Cardiac muscle cell (in vitro differentiated cells and primary cell): ENCODE data around the gene GPR146. TPM values are rescaled to one million over a fixed set of nuclear protein-coding genes. Genes with fewer than 3 reads are reported as not detected.

Source experiments
- DNase-seq, 2 donors: peaks; one replicate each; pipeline versions ENCODE4 v3.0.0 to v3.0.0-alpha.2; 2010 to 2017; ENCODE audit warnings: low read depth in 1 of 2, low spot score in 1 of 2
- H3K27ac ChIP-seq: fragments of 200-600 bp; sonication (generic); 2 replicates; pipeline ENCODE4 v1.5.1; 2016
- H3K27me3 ChIP-seq: fragments of 200-600 bp; sonication (generic); 2 replicates; pipeline ENCODE4 v1.6.0; 2016; ENCODE audit warnings: control low read depth
- H3K36me3 ChIP-seq: fragments of 200-600 bp; sonication (generic); 2 replicates; pipeline ENCODE4 v1.5.1; 2016; ENCODE audit warnings: control low read depth
- H3K4me1 ChIP-seq: fragments of 200-600 bp; sonication (generic); 2 replicates; pipeline ENCODE4 v1.8.1; 2017; ENCODE audit warnings: low read depth, mild to moderate bottlenecking, mixed run types
- H3K4me3 ChIP-seq: fragments of 200-600 bp; sonication (generic); 2 replicates; pipeline ENCODE4 v1.5.1; 2016; ENCODE audit warnings: mild to moderate bottlenecking
- H3K9me3 ChIP-seq: fragments of 200-600 bp; sonication (generic); 2 replicates; pipeline ENCODE4 v1.5.1; 2017; ENCODE audit warnings: low read depth, mild to moderate bottlenecking, control low read depth
- polyA plus RNA-seq: library from polyadenylated mRNA; unstranded; fragments of >200 nt; fragmentation: Nextera tagmentation; extraction: Ambion mirVana; gene quantifications from 2 replicates; pipeline ENCODE4 v1.2.1, GENCODE V29; 2016
- total RNA-seq: library from RNA; depleted of rRNA; stranded (reverse); fragments of >200 nt; gene quantifications from 2 replicates; pipeline ENCODE4 v1.2.3, GENCODE V29; 2016
- TF ChIP-seq, protein P1 (sequence below): IDR thresholded peaks from 2 replicates; pipeline ENCODE4 v1.5.1; 2012; ENCODE audit warnings: low read depth, mild to moderate bottlenecking, low read length

Gene GPR146
- total and polyA plus RNA-seq, 2 experiments from 2014 or later: 7.5 to 11.2 TPM

DNA sequence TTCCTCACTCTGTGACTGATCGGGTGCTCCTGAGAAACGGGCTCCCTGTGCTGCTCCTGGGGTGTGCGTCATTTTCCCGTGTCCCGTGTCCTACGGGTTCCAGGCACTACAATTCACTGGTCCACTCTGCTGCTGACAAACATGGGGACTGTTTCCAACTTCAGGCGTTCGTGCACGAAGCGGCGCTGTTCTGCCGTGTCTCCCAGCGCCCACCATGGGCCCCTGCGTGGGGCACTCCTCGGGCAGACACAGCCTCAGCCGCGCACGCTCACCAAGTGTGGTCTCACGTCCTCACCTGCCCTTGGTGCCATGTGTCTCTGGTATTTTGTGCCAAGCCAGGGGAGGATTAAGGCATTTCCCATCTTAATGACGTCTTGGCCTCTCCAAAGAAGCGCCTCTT, 19.0 kb downstream of the GPR146 start:
- no peaks in the 10 kb centered on the region for H3K36me3 ChIP-seq
- H3K4me3 ChIP-seq: no peak overlapping the region
- no peaks in the 10 kb centered on the region for H3K9me3 ChIP-seq
- H3K4me1 ChIP-seq: peaks cover 11% of the 10 kb centered on the region
- no peak for DNase-seq
- H3K27me3 ChIP-seq: no peaks in the 10 kb centered on the region
- H3K27ac ChIP-seq: no peak overlapping the region
- TF ChIP-seq, protein P1, sequence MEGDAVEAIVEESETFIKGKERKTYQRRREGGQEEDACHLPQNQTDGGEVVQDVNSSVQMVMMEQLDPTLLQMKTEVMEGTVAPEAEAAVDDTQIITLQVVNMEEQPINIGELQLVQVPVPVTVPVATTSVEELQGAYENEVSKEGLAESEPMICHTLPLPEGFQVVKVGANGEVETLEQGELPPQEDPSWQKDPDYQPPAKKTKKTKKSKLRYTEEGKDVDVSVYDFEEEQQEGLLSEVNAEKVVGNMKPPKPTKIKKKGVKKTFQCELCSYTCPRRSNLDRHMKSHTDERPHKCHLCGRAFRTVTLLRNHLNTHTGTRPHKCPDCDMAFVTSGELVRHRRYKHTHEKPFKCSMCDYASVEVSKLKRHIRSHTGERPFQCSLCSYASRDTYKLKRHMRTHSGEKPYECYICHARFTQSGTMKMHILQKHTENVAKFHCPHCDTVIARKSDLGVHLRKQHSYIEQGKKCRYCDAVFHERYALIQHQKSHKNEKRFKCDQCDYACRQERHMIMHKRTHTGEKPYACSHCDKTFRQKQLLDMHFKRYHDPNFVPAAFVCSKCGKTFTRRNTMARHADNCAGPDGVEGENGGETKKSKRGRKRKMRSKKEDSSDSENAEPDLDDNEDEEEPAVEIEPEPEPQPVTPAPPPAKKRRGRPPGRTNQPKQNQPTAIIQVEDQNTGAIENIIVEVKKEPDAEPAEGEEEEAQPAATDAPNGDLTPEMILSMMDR: no peak

DNA sequence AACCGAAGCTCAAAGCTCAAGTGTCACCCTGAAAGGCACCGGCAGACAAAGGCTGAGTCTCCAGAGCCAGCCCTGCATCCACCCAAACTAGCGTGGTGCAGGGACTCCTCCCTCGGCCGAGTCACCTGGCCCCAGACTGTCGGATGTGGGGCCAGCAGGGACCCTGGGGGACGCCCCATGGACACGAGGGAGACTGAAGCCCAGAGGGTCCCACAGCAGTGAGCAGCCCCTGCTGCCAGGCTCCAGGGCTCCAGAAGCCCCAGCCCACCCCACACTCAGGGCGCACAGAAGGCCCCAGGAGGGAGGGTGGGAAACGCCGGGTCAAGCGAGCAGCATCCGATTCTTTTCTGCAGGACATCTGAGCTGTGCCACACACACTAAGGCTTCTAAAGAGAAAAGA, 20.2 kb downstream of the GPR146 start:
- H3K36me3 ChIP-seq: no peaks in the 10 kb centered on the region
- H3K4me3 ChIP-seq: no peak overlapping the region
- no peaks in the 10 kb centered on the region for H3K9me3 ChIP-seq
- no peaks in the 10 kb centered on the region for H3K27me3 ChIP-seq
- TF ChIP-seq, protein P1: no peak
- DNase-seq: no peak
- no peak overlapping the region for H3K27ac ChIP-seq
- peaks cover 11% of the 10 kb centered on the region for H3K4me1 ChIP-seq

DNA sequence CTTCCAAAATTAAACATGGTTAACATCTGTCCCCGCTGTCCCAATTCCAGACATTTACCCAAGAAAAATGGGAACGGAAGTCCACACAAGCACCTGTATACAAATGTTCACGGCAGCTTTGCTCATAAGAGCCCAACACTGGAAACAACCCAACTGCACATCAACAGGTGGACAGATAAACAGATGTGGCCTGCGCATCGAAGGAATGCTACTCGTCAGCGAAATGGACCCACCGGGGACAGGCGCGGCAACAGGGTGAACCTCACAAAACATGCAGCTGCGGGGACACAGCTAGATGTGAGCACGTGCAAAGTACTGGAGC, 20.9 kb downstream of the GPR146 start:
- Histone ChIP-seq H3K36me3 (no peaks in the 10 kb centered on the region), H3K4me1 (peaks cover 8% of the 10 kb centered on the region), H3K27ac (no peak overlapping the region), H3K4me3 (no peak overlapping the region), H3K27me3 (no peaks in the 10 kb centered on the region), H3K9me3 (no peaks in the 10 kb centered on the region)
- DNase-seq: no peak
- TF ChIP-seq, protein P1: no peak

DNA sequence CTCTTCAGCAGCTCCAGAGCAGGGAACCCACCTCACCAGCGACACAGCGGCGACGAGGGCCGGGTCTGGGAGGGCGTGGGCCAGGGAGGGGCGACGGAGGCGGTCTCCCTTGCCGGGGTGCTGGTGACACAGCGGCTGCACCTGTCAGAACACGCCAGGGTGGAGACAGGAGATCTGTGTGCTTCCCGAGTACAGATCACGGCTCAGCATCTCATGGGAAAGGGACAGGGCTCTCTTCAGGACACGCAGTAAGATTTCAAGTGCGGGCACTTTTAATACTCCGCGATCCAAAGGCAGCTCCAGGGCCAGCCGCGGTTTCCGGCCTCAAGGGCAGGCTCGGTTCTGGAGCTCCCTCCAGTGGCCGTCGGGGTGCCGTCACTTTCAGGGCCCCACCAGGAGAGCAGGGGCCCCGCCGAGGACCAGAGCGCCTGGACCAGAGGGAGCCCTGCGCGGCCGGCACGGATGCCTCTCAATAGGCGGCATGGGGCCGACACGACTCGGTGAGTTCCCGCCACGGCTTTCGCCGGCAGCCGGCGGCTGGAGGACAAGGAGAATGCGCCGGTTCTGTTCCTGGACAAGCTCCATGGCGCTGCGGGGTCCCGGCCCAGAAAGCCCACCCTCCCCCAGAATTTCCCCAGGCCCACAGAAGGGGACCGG, 21.4 kb downstream of the GPR146 start:
- peak; percentile 83 to 91 for DNase-seq
- H3K36me3 ChIP-seq: no peaks in the 10 kb centered on the region
- H3K4me3 ChIP-seq: no peak overlapping the region
- TF ChIP-seq, protein P1: peak; percentile 86
- no peaks in the 10 kb centered on the region for H3K9me3 ChIP-seq
- no peak overlapping the region for H3K27ac ChIP-seq
- H3K4me1 ChIP-seq: peaks cover 3% of the 10 kb centered on the region
- no peaks in the 10 kb centered on the region for H3K27me3 ChIP-seq

DNA sequence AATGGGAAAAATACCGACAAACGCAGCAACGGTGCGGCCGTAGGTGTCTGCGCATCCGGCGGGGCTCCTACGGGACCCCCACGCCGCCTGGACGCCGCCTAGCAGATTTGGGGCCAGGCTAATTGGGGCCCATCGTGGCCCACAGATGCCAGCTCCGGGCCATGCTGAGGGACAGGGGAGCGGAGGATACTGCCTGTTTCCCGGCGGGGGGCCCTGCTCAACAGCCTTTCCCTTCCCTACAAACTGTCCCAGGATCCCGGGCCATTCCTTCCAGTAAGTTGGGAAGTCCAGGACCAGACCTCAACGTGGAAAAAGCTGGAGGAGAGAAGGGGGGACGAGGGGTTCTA, 21.9 kb downstream of the GPR146 start:
- TF ChIP-seq, protein P1: no peak
- H3K9me3 ChIP-seq: no peaks in the 10 kb centered on the region
- H3K4me3 ChIP-seq: no peak overlapping the region
- no peak for DNase-seq
- H3K36me3 ChIP-seq: no peaks in the 10 kb centered on the region
- no peak overlapping the region for H3K27ac ChIP-seq
- no peaks in the 10 kb centered on the region for H3K27me3 ChIP-seq
- H3K4me1 ChIP-seq: no peaks in the 10 kb centered on the region

DNA sequence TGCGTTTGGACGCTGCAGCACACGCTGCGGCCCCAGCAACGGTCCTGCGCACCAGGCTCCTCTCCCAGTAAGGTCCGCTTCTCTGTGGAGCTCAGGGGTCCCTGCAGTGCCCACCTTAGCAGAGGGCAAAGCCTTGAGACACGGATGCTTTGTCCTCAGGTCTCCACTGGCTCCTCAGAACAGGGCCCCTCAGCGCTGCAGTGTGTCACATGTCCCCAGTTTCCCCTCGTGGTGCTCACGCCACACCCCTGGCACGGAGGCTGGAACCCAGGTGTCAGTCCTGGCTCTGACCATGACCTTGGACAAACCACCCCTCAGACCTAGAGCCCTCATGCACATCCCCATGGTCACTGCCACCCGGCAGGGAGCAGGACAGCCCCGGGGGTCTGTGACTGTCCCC, 23.7 kb downstream of the GPR146 start:
- Histone ChIP-seq H3K9me3 (no peaks in the 10 kb centered on the region), H3K27ac (no peak overlapping the region), H3K4me3 (no peak overlapping the region), H3K36me3 (no peaks in the 10 kb centered on the region), H3K27me3 (no peaks in the 10 kb centered on the region), H3K4me1 (no peaks in the 10 kb centered on the region)
- no peak for DNase-seq
- TF ChIP-seq, protein P1: no peak
